T-helper 1 cell (primary cell): Measurements from ENCODE around the gene TRIM7.
"Not testable (repeated sequence)": the region's sequence is repeated elsewhere in the genome, so short reads cannot be mapped to it uniquely, and the experiment has no call there.

Experiments used
- DNase-seq, 5 donors: peaks; one replicate each; pipeline ENCODE4 v3.0.0-alpha.2; 2012 to 2020

TRIM7 gene

DNA sequence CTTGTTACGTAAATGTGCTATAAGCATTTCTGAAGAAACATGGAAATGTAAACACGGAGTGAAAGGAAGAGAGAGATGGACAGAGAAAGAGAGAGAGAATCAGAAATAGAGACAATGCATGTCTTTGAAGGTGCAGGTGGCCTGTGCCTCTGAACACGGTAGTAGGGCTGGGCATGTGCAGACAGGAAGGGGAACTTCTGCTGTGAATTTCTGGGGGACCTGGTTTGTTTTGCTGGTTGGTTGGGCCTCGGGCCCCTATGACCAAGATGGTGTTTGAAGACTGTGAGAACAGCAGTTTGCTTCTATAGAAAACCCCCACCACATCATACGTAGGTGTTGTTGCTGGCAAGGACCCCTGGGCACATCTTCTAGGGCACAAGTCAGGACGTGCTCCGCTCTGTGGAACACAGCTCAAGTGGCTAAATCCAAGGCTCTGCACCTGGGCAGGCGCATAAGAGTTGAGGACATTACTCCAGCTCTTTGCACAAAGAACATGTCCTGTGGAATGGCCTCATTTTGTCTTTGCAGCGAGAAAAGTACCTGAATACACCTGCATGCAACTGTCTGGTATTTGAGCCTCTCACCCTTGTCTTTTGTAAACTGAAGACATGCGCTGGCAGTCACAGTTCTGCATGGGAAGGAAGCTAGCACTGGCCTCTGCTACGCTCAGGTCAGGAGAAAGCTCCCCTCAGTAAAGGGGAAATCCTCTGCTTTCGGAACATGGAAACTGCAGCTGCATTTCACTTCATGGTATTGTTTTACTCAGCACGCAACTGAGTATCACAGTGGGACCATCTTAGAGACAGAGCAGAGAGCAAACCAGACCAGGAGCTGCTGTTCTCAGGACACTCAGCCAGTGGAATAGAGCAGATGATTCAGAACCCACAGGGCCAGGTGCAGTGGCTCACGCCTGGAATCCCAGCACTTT is 54.9 kb downstream of the TRIM7 start:
- no peak for DNase-seq

DNA sequence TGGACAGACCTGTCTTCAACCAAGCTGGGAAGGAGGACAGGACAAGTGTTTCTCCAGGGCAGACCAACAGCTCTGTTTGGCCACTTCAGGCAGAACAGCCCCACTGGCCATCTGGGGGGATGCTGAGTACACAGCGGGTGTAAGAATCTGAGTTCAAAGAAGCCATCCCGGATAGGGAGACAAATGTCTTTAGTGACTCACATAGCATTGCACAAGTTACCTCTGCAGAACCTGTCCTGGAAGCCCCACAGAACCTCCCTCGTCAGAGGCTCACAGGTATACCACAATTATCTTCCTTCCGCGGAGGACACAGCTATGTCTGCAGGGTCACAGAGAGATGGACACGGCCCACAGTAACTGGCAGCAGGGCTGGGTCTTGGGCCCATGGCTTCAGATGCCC is 55.6 kb downstream of the TRIM7 start:
- no peak for DNase-seq

DNA sequence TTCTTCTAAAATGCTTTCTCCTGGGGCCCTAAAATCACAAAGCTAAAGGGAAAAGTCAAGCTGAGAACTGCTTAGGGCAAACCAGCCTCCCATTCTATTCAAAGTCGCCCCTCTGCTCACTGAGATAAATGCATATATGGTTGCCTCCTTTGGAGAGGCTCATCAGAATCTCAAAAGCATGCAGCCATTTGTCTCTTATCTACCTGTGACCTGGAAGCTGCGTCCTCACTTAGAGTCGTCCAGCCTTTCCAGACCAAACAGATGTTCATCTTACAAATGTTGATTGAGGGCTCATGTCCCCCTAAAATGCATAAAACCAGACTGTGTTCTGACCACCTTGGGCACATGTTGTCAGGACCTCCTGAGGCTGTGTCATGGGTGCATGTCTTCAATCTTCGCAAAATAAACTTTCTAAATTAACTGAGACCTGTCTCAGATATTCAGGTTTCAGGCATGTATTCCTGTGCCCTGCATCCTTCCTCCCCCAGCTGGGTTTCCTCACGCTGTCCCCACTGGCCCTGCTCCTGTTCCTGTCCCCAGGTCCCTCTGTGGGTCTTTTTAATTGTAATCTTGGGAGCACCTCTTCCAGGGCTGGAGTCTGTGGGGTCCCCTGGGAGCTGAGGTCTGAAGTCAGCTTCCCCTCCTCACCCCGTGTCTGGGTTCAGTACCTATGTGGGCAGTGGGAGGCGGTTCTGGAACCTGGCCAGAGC is 57.9 kb downstream of the TRIM7 start, which contains the start of gene OR2V2:
Gene OR2V2, plus strand, starts transcription at position 660 of the 710 bp plus-strand sequence. CDS start 7,357 bp downstream, outside the sequence.
- DNase-seq, result not testable (repeated sequence)

DNA sequence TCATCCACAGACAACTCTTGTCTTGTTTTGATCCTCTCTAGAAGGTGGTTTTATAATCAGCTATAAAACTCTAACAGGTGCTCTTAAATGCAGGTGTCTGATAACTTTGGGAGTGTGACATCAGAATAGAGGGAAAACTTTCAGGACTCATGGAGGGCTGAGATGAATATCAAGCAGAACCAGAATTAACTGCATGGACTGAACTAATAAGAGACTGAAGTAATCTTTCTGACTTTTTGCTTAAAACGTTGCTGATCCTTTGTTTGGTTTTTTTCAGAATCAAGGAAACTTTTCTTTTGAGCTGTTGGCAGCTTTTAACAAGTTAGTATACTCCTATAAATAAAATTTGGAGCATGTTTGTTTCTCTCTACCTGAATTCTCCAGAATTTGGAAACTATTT is 59.9 kb downstream of the TRIM7 start:
- DNase-seq, result no peak
